Lower leg skin (tissue), 4 donors: ENCODE data around the gene AAGAB. TPM values are rescaled to one million over a fixed set of nuclear protein-coding genes. Genes with fewer than 3 reads are reported as not detected.
"Not testable (repeated sequence)": the region's sequence is repeated elsewhere in the genome, so short reads cannot be mapped to it uniquely, and the experiment has no call there.

Experiments
- DNase-seq, 2 donors: peaks; one replicate each; pipeline ENCODE4 v3.0.0-alpha.2; 2019; ENCODE audit warnings: low spot score in 2 of 2
- H3K4me3 ChIP-seq: fragments of 200-600 bp; sonication (generic); 2 replicates; pipeline ENCODE4 v1.5.1; 2017; ENCODE audit warnings: mild to moderate bottlenecking, low read depth; ENCODE audit not compliant: poor library complexity, severe bottlenecking
- CTCF ChIP-seq, 3 donors: fragments of 450-650 bp; IDR thresholded peaks; one replicate each; pipeline ENCODE4 v1.5.1; 2016; ENCODE audit warnings: antibody characterized with exemption in 3 of 3, mild to moderate bottlenecking in 3 of 3, moderate library complexity in 2 of 3
- POLR2A ChIP-seq, 2 donors: fragments of 450-650 bp; IDR thresholded peaks; one replicate each; pipeline ENCODE4 v1.6.1; 2016 to 2017; ENCODE audit warnings: antibody characterized with exemption in 2 of 2, mild to moderate bottlenecking in 1 of 2, moderate library complexity in 1 of 2
- WGBS, 2 donors: methylation state at CpG; one replicate each; pipeline ENCODE4 v1.1.5; 2018; 5-methylcytosine and 5-hydroxymethylcytosine counted together
- intact Hi-C: fragments of 100-400 bp; cut with DNase I; formaldehyde crosslinking; loops from one replicate; pipeline ENCODE4 v1.15.0; 2023; ENCODE audit warnings: low total_unique reads
- total RNA-seq, 4 donors: library from RNA; depleted of rRNA; stranded (reverse); fragments of >200 nt; gene quantifications; one replicate each; pipeline ENCODE4 v1.1.0, GENCODE V29; 2016

Gene AAGAB
- total RNA-seq, 4 donors from 2014 or later: 11.3 to 23.4 (median 17.5) TPM

- 86% methylated on average over 9 of the region's 9 CpGs for WGBS, 2 donors
- TF ChIP-seq CTCF (IDR thresholded peaks at IDR 0.05): no peak
- no peak for TF ChIP-seq POLR2A (IDR thresholded peaks at IDR 0.05)
- no peak overlapping the region for H3K4me3 ChIP-seq
- intact Hi-C loops: no loop called here
- DNase-seq: no peak
These were observed 13.8 kb upstream of the AAGAB start for GRCh38 chr15:67267951-67268941.

GRCh38 chr15:67267440-67267839, 13.0 kb upstream of the AAGAB start:
- TF ChIP-seq CTCF (IDR thresholded peaks at IDR 0.05): no peak
- no peak for TF ChIP-seq POLR2A (IDR thresholded peaks at IDR 0.05)
- 51 to 63% methylated on average over 3 of the region's 3 CpGs for WGBS, 2 donors
- H3K4me3 ChIP-seq: no peak overlapping the region
- intact Hi-C loops: no loop called here
- DNase-seq: no peak

GRCh38 chr15:67266870-67267269, 12.4 kb upstream of the AAGAB start:
- TF ChIP-seq POLR2A (IDR thresholded peaks at IDR 0.05) (no peak), CTCF (IDR thresholded peaks at IDR 0.05) (no peak)
- intact Hi-C loops: no loop called here
- no peak for DNase-seq
- WGBS, 2 donors: 90 to 92% methylated on average over 6 of the region's 6 CpGs
- no peak overlapping the region for H3K4me3 ChIP-seq

GRCh38 chr15:67259806-67260205, 5.3 kb upstream of the AAGAB start:
- no peak overlapping the region for H3K4me3 ChIP-seq
- no peak for DNase-seq
- TF ChIP-seq POLR2A (IDR thresholded peaks at IDR 0.05) (no peak), CTCF (IDR thresholded peaks at IDR 0.05) (no peak)
- intact Hi-C loops: no loop called here

- H3K4me3 ChIP-seq: no peak overlapping the region
- intact Hi-C loops: no loop called here
- TF ChIP-seq CTCF (IDR thresholded peaks at IDR 0.05): no peak
- no peak for TF ChIP-seq POLR2A (IDR thresholded peaks at IDR 0.05)
- no peak for DNase-seq
These were observed 4.9 kb upstream of the AAGAB start for GRCh38 chr15:67259379-67259778.

GRCh38 chr15:67258412-67258811, 4.0 kb upstream of the AAGAB start:
- DNase-seq, intact Hi-C loops, H3K4me3 ChIP-seq: not testable (repeated sequence)
- 94 to 99% methylated on average over 3 of the region's 3 CpGs for WGBS, 2 donors
